Caco-2 (cell line): Measurements from ENCODE around the gene MORN1. TPM values are rescaled to one million over a fixed set of nuclear protein-coding genes. Genes with fewer than 3 reads are reported as not detected.

Source experiments
- BruUV-seq: library from RNA; stranded (reverse); fragments of 400-500 nt; replicated peaks from 2 replicates; lab custom pipeline; 2021; lab: Mats Ljungman, UMichigan
- CTCF ChIA-PET: fragments of 300-600 bp; sonication (Branson Sonifier 250); formaldehyde crosslinking; loops from one replicate; lab custom pipeline; 2022; ENCODE audit warnings: antibody characterized with exemption; lab: Charles Lee
- POLR2A ChIA-PET: fragments of 300-600 bp; sonication (Branson Sonifier 250); formaldehyde crosslinking; loops from one replicate; lab custom pipeline; 2022; ENCODE audit warnings: antibody characterized with exemption; lab: Charles Lee
- DNase-seq, 2 experiments: peaks; one replicate each; pipeline versions ENCODE4 v3.0.0 to v3.0.0-alpha.2; 2020 to 2022
- H3K27me3 ChIP-seq: replicated peaks from 2 replicates; pipeline ENCODE4 v1.6.0; 2011; ENCODE audit warnings: low read length; ENCODE audit not compliant: control insufficient read depth, insufficient read depth
- H3K36me3 ChIP-seq: 2 replicates; pipeline ENCODE4 v1.5.1; 2011; ENCODE audit warnings: low read length; ENCODE audit not compliant: control insufficient read depth, insufficient read depth
- H3K4me1 ChIP-seq: fragments of 250-450 bp; sonication (Bioruptor Pico); 2 replicates; pipeline ENCODE4 v1.5.1; 2020; ENCODE audit warnings: mild to moderate bottlenecking
- H3K4me3 ChIP-seq: 2 replicates; pipeline ENCODE4 v1.5.1; 2011; ENCODE audit warnings: low read depth, mild to moderate bottlenecking, control low read depth, low read length
- H3K9me3 ChIP-seq: fragments of 250-450 bp; sonication (Bioruptor Pico); 2 replicates; pipeline ENCODE4 v1.5.1; 2020; ENCODE audit warnings: mild to moderate bottlenecking, moderate library complexity
- H3K27ac Mint-ChIP-seq: one replicate; pipeline ENCODE4 v1.8.0; 2022; ENCODE audit warnings: mixed read lengths; ENCODE audit not compliant: unreplicated experiment
- H3K27me3 Mint-ChIP-seq: one replicate; pipeline ENCODE4 v1.8.0; 2022; ENCODE audit warnings: mixed read lengths; ENCODE audit not compliant: insufficient read depth, unreplicated experiment
- H3K36me3 Mint-ChIP-seq: one replicate; pipeline ENCODE4 v1.8.0; 2022; ENCODE audit warnings: mild to moderate bottlenecking, mixed read lengths; ENCODE audit not compliant: insufficient read depth, unreplicated experiment
- H3K4me1 Mint-ChIP-seq: one replicate; pipeline ENCODE4 v1.8.0; 2022; ENCODE audit warnings: low read depth, mixed read lengths; ENCODE audit not compliant: unreplicated experiment
- H3K4me3 Mint-ChIP-seq: one replicate; pipeline ENCODE4 v1.8.0; 2022; ENCODE audit warnings: mild to moderate bottlenecking, moderate library complexity, mixed read lengths; ENCODE audit not compliant: unreplicated experiment
- H3K9me3 Mint-ChIP-seq: one replicate; pipeline ENCODE4 v1.8.0; 2022; ENCODE audit warnings: mixed read lengths; ENCODE audit not compliant: unreplicated experiment
- CTCF ChIP-seq, 2 experiments: fragments of 200-600 bp in 1 of 2; IDR thresholded peaks; 1 replicate in 1 of 2; 2 replicates in 1 of 2; pipeline versions ENCODE4 v1.5.1 to v1.8.0; 2011 to 2022; ENCODE audit warnings: antibody characterized with exemption in 1 of 2, control low read depth in 1 of 2, inconsistent platforms in 1 of 2, low read depth in 1 of 2, low read length in 1 of 2, mild to moderate bottlenecking in 1 of 2, moderate library complexity in 1 of 2; ENCODE audit not compliant: insufficient read depth in 1 of 2, severe bottlenecking in 1 of 2, unreplicated experiment in 1 of 2
- intact Hi-C: fragments of 100-400 bp; cut with micrococcal nuclease; formaldehyde crosslinking; loops from one replicate; pipeline ENCODE4 v1.10.0; 2022; ENCODE audit not compliant: unreplicated experiment
- total RNA-seq: library from RNA; stranded (reverse); gene quantifications from 2 replicates; pipeline ENCODE4 v1.2.3, GENCODE V29; 2022

Gene MORN1
- total RNA-seq, 1 experiment from 2014 or later: 8.6 TPM

GRCh38 chr1:2398871-2399270 lies 7.5 kb upstream of the MORN1 start:
- ChIA-PET POLR2A (no interaction called here), CTCF (interaction anchor here (0.5 kb wide), 1 partner anchor 204 kb away, joined by 3 read pairs; no protein-coding TSS in a partner anchor)

GRCh38 chr1:2397007-2397679 lies 5.8 kb upstream of the MORN1 start:
- Histone ChIP-seq H3K4me1 (peaks cover 11% of the 10 kb centered on the region; the same call in 1 of the 2 replicates), H3K27me3 (no peaks in the 10 kb centered on the region), H3K4me3 (no peak overlapping the region), H3K36me3 (no peaks in the 10 kb centered on the region; the same call in 1 of the 2 replicates), H3K9me3 (no peaks in the 10 kb centered on the region)
- no TSS peak for BruUV-seq
- Mint-ChIP-seq H3K27ac (no peak overlapping the region), H3K27me3 (no peaks in the 10 kb centered on the region), H3K4me3 (no peak overlapping the region), H3K36me3 (peaks cover 71% of the 10 kb centered on the region), H3K9me3 (no peaks in the 10 kb centered on the region), H3K4me1 (peaks cover 10% of the 10 kb centered on the region)
- ChIA-PET CTCF (no interaction called here), POLR2A (no interaction called here)
- intact Hi-C loops: no loop called here
- no peak for TF ChIP-seq CTCF (IDR thresholded peaks at IDR 0.05; ENCODE audit: insufficient read depth in 1 of 2, low read depth in 1 of 2, low read length in 1 of 2, severe bottlenecking in 1 of 2, unreplicated experiment in 1 of 2)
- no peak for DNase-seq

More at GRCh38 chr1:2398871-2399270, 7.5 kb upstream of the MORN1 start:
- DNase-seq: no peak
- Histone ChIP-seq H3K9me3 (no peaks in the 10 kb centered on the region), H3K27me3 (no peaks in the 10 kb centered on the region), H3K4me1 (no peaks in the 10 kb centered on the region), H3K4me3 (no peak overlapping the region), H3K36me3 (no peaks in the 10 kb centered on the region; the same call in 1 of the 2 replicates)
- Mint-ChIP-seq H3K9me3 (no peaks in the 10 kb centered on the region), H3K36me3 (peaks cover 75% of the 10 kb centered on the region), H3K27me3 (no peaks in the 10 kb centered on the region), H3K4me3 (no peak overlapping the region), H3K27ac (no peak overlapping the region), H3K4me1 (no peaks in the 10 kb centered on the region)
- intact Hi-C loops: no loop called here
- BruUV-seq: no TSS peak
- TF ChIP-seq CTCF (IDR thresholded peaks at IDR 0.05; ENCODE audit: insufficient read depth in 1 of 2, low read depth in 1 of 2, low read length in 1 of 2, severe bottlenecking in 1 of 2, unreplicated experiment in 1 of 2): no peak

- POLR2A ChIA-PET: no interaction called here
- no peak overlapping the region for H3K27ac Mint-ChIP-seq
- peaks cover 10% of the 10 kb centered on the region for H3K4me1 Mint-ChIP-seq
- H3K4me3 Mint-ChIP-seq: no peak overlapping the region
- no peaks in the 10 kb centered on the region for H3K27me3 Mint-ChIP-seq
- BruUV-seq: no TSS peak
- CTCF ChIA-PET: no interaction called here
- no peaks in the 10 kb centered on the region for H3K9me3 Mint-ChIP-seq
- Histone ChIP-seq H3K27me3 (no peaks in the 10 kb centered on the region), H3K9me3 (no peaks in the 10 kb centered on the region), H3K4me3 (no peak overlapping the region), H3K36me3 (no peaks in the 10 kb centered on the region; the same call in 1 of the 2 replicates), H3K4me1 (peaks cover 11% of the 10 kb centered on the region; the same call in 1 of the 2 replicates)
- peaks cover 64% of the 10 kb centered on the region for H3K36me3 Mint-ChIP-seq
- DNase-seq: no peak
- intact Hi-C loops: no loop called here
- no peak for TF ChIP-seq CTCF (IDR thresholded peaks at IDR 0.05; ENCODE audit: insufficient read depth in 1 of 2, low read depth in 1 of 2, low read length in 1 of 2, severe bottlenecking in 1 of 2, unreplicated experiment in 1 of 2)
Measured at GRCh38 chr1:2396476-2396875, 5.1 kb upstream of the MORN1 start.
